Limb (tissue), 2 donors: ENCODE measurements around the gene PTGIR.

ENCODE experiments used
- DNase-seq, 2 donors: peaks; one replicate each; pipeline ENCODE4 v3.0.0-alpha.2; 2016; ENCODE audit errors: extremely low spot score in 2 of 2

PTGIR gene

DNA sequence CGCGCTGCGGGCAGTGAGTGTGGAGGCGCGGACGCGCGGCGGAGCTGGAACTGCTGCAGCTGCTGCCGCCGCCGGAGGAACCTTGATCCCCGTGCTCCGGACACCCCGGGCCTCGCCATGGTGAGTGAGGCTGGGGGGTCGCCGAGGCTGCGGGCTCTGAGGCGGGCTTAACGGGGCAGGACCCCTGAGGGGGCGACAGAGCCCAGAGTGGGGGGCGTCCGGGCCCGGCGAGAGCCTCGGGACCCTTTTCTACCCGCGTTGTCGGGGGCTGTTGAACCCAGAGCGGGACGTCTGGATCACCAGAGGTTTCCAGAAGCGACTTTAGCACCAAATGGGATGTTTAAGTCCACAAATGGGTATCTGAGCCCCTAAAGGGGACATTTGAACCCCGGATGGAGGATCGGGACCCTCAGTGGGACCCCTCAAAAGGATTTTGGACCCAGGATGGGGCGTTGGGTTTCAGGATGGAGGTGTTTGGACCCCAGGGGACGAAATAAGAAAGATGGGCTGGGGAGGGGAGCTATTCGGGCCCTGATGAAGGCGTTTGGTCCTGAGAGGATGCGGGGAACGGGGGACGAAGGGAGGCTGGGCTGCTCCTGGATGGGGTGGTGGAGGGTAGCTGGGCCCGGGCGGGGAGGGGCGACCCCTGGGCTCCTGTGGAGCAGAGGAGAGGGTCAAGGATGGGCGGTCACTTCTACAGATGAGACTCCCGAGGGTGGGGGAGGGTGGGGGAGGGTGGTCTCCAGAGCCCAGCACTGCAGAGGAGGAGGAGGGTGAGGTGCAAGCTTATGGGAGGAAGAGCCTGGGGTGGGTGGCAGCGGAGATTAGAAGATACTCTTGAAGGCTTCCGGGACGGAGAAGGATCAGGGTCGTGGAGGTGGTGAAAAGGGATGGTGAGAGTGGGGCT, 23.3 kb downstream of the PTGIR start, which contains the start of gene CALM3:
Gene CALM3 (plus strand): TSS at position 13 of the 907 bp plus-strand sequence. CDS start 105 bp downstream, at position 118.
- DNase-seq: peak in 1 of 2 donors; percentile 58

DNA sequence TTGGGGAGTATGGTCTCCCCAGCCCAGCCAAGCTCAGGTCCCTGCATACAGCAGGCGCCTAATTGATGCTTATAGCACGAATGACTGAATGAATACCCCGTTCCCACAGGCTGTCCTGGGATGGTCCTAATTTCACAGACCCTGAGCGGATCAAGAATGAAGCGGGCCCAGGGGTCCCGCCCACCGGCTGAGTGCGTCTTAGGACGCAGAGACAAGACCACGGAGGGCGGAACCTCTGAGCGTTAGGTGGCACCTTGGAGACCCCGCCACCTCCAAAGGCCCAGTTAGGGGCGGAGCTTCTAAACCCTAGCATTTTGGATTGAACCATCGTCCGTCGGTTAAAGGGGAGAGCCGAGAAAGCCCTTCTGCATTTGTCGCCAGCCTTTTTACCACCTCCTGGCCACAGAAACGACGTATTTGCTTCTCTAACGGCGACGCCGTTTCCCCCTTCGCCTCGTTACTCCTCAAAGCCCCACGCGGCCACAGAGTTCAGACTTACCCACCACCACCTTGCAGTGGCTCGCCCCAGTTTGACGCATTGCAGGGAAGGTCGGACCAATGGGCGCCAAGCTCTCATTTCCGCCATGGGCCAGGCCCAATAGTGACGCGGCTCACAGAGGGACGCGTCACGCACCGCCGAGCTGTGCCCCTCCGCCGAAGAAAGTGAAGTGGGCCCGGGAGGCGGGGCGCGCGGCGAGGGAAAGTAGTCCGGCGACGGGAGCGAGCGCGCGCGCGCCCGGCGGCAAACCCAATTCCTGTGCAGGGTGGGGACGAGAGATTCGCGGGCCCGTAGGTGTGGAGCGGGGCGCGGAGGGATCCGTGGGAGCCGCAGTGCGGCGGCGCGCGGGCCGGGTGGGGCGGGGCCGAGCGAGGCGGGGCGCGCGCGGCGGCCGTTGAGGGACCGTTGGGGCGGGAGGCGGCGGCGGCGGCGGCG, 24.2 kb downstream of the PTGIR start:
- DNase-seq: peak; percentile 95 to 99

DNA sequence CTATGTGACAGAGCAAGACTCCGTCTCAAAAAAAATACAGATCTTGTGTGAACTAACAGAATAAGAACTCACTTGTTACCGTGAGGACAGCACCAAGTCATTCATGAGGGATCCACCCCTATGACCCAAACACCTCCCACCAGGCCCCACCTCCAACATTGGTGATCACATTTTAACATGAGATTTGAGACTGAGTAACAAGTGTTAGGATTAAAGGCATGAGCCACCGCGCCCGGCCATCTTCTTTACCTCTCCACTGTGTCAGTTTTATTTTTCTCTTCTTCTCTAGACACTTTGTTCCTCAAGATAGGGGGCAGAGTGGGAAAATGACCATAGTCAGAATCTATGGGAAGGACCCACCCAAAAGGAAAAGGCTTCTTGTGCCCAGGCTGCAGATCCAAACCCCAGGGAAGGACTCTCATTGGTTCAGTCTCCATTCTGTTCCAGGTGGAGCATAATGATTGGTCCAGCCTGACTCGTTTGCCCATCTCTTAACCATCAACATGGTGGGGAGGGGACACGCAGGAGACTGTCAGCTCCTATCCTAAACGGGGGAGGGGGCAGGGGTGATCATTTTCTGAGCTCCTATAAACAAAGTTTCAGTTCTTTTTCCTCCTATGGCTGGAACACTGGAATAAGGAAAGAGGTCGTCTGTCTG, 25.0 kb downstream of the PTGIR start:
- no peak for DNase-seq

DNA sequence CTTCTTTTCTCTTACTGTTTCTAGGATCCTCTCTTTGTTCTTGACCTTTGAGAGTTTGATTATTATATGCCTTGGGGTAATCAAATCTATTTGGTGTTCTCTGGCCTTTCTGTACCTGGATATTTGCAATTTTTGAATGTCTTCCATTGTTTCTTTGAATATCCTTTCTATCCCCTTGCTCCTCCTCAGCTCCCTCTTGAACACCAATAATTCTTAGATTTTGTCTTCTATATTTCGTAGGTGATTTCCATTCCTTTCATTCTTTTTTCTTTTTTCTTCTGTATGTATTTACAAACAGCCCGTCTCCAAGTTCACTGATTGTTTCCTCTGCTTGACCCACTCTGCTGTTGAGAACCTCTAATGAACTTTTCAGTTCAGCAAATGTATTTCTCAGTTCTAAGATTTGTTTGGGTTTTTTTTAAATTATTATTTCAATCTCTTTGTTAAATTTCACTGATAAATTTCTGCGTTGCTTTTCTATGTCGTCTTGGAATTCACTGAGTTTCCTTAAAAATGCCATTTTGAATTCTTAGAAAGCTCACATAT, 26.4 kb downstream of the PTGIR start:
- DNase-seq: no peak

DNA sequence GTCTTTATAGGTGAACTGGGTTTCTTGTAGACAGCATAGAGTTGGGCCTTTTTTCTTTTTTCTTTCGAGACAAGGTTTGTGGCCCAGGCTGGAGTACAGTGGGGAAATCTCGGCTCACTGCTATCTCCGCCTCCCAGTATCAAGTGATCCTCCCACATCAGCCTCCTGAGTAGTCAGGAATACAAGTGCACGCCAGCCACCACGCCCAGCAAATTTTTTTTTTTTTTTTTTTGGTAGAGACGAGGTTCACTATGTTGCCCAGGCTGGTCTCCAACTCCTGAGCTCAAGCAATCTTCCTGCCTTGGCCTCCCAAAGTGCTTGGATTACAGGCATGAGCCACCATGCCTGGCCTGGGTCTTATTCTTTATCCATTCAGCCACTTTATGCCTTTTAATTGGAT, 28.9 kb downstream of the PTGIR start:
- no peak for DNase-seq

DNA sequence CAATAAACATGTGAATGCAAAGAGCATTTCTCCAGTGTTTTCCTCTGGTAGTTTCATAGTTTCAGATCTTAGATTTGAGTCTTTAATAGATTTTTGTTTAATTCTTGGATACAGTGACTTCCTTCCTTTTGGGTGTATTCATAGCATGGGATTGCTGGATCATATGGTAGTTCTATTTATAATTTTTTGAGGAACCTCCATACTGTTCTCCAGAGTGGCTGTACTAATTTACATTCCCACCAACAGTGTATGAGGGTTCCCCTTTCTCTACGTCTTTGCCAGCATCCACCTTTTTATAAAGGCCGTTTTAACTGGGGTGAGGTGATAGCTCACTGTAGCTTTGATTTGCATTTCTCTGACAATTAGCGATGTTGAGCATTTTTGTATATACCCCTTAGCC, 33.0 kb downstream of the PTGIR start:
- no peak for DNase-seq

DNA sequence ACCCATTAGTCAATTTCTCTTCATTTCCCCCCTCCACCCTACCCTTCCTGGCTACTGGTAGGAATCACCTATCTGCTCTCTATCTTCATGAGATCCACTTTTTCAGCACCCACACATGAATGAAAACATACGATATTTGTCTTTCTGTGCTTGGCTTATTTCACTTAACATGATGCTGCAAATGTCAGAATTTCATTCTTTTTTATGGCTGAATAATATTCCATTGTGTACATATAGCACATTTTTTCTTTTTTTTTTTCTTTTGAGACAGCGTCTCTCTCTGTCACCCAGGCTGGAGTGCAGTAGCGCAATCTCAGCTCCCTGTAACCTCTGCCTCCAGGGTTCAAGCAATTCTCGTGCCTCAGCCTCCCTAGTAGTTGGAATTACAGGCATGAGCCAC, 33.6 kb downstream of the PTGIR start:
- DNase-seq: no peak

DNA sequence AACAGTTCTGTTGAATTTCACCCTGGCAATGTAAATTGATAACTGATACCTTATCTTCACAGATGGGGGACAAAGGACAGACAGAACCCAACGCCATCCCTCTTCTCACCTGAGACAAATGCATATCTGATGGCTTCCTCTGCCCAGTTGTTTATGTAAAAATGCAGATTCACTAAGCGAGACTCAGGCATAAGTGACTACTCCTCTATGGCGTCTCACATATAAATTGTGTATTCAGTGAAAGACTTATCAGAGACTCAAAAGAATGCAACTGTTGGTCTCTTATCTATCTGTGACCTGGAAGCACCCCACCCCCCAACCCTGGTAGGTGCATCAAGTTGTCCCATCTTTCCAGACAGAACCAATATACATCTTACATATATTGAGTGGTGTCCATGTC, 37.0 kb downstream of the PTGIR start:
- no peak for DNase-seq

DNA sequence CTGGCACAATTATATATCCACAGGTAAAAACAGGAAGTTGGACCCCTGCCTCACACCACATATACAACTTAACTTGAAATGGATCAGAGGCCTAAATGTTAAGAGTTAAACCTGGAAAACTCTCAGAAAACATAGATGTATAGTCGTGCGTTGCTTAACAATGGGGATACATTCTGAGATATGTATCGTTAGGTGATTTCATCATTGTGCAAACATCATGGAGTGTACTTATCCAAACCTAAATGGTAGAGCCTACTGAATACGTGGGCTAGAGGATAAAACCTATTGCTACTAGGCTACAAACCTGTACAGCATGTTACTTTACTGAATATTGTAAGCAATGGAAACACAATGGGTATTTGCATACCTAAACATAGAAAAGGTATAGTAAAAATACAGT, 38.6 kb downstream of the PTGIR start:
- DNase-seq: no peak

DNA sequence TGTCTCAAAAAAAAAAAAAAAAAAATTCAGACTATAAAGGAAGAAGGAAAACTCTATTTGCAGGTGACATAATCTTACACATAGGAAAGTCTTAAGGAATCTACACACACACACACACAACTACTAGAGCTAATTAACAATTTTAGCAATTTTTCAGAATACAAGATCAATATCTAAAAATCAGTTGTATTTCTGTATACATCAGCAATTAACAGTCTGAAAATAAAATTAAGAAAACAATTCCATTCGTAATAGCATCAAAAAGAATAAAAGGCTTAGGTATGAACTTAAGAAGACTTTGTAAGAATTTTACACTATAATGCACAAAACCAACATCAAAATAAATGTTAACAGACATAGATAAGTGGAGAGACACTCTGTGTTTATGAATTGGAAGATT, 39.4 kb downstream of the PTGIR start:
- DNase-seq: no peak

DNA sequence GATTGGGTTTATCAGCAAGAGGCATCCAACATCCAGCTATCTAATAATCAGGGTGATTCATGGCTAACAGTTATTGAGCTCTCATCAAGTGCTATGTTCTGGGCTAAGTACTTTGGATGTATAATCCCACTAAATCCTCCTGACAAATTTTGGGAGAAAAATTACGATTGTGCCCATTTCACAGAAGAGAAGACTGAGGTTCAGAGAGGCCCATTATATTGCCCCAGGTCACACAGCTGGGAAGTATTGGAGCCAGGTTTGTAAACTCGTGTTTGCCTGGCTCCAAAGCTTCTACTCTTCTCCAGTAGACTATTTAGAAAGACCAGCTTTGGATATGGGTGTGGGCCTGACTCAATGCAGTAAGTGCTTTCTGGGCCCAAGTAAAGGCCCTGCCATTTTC, 44.6 kb downstream of the PTGIR start:
- DNase-seq: no peak

DNA sequence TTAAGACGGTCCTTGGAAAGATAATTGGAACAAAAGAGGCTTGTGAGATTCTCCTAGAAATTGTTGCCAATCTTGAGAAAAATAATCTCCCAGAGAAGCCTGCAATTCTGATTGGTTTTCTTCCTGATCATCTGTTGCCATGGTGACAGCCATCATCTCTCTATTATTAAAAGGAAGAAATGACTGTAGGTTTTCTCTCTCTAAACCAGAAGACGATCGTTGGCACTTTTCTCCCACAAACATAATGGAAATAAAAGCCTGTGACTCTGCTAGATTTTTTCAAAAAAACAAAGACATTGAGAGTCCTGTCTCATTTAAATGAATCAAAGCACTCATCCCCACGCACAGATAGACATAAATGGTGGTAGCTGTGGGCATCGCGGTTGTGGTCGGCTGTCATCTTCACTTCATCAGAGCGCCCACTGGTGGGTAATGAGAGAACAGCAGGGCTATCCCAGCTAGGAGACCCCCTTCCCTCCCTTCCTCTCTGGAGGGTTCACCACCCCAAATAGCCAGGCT, 45.5 kb downstream of the PTGIR start:
- DNase-seq: no peak

DNA sequence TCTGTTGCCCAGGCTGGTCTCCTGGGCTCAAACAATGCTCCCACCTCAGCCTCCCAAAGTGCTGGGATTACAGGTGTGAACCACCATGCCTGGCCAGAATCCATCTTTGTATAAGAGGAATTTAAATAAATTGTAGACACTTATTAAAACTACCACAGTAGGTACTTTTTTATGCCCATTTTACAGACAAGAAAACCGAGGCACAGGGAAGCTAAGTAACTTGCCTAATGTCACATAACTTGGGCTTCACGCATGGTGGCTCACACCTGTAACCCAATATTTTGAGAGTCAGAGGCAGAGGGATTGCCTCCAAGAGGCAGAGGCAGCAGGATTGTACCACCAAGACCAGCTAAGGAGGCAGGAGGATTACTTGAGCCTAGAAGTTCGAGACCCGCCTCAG, 46.4 kb downstream of the PTGIR start:
- no peak for DNase-seq

DNA sequence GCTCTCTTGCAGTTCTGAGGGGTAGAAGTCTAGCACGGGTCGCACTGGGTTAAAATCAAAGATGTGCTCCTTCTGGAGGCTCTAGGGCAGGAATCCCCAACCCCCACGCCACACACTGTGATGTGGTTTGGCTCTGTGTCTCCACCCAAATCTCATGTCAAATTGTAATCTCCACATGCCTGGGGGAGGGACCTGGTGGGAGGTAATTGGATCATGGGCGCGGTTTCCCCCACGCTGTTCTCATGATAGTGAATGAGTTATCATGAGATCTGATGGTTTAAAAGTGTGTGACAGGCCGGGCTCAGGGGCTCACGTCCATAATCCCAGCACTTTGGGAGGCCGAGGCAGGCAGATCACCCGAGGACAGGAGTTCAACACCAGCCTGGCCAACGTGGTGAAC, 50.4 kb downstream of the PTGIR start:
- DNase-seq: no peak

DNA sequence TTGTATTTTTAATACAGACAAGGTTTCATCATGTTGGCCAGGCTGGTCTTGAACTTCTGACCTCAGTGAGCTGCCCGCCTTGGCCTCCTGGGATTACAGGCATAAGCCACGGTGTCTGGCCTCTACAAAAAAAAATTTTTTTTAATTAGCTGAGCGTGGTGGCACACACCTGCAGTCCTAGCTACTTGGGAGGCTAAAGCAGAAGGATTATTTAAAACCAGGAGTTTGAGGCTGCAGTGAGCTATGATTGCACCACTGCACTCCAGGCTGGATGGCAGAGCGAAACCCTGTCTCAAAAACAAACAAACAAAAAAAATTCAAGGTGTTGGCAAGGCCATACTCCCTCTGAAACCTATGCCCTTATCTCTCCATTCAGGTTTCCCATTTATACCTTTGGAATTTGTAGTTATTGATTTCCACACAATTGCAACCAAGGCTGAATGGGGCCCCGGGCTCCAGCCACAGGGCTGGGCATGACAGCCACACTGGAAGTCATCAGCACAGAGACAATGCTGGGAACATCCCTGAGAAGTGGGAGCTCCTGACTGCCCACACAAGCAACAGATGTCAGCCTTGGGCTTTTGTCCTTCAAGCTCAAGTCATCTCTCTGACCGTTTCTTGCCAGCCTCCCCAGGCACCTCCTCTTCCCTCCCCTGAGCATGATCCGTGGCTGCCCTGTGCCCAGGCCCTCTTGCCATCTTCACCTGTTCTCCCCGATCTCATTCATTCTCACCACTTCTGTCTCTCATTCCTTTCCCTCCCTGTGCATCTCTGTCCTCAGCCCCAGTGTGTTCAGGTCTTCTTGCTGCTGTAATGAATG, 51.0 kb downstream of the PTGIR start:
- DNase-seq: no peak

DNA sequence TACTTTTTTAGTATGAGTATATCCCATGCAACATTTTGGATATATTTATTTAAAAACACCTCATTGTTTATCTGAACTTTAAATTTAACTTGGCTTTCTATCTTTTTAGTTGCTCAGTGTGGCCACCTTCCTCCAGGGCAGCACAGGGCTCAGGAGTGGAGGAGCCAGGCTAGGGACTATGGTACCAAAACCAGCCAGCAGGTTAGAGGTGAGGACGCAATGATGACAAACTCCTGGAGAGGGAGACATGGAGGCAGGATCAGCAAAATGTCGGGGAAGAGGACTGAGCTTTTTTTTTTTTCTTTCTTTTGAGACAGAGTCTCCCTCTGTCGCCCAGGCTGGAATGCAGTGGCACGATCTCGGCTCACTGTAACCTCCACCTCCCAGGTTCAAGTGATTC, 53.4 kb downstream of the PTGIR start:
- DNase-seq: no peak
